Hepatocyte (in vitro differentiated cells): ENCODE measurements around the gene ABLIM1.

Experiments used
- CTCF ChIP-seq: fragments of 200-600 bp; sonication (generic); IDR thresholded peaks from 2 replicates; pipeline ENCODE4 v1.5.1; 2016; ENCODE audit warnings: antibody characterized with exemption, mild to moderate bottlenecking; ENCODE audit not compliant: poor library complexity
- EZH2 ChIP-seq: fragments of 200-600 bp; sonication (generic); IDR thresholded peaks from 2 replicates; pipeline ENCODE4 v1.6.1; 2016; ENCODE audit warnings: antibody characterized with exemption, mild to moderate bottlenecking, borderline replicate concordance

DNA sequence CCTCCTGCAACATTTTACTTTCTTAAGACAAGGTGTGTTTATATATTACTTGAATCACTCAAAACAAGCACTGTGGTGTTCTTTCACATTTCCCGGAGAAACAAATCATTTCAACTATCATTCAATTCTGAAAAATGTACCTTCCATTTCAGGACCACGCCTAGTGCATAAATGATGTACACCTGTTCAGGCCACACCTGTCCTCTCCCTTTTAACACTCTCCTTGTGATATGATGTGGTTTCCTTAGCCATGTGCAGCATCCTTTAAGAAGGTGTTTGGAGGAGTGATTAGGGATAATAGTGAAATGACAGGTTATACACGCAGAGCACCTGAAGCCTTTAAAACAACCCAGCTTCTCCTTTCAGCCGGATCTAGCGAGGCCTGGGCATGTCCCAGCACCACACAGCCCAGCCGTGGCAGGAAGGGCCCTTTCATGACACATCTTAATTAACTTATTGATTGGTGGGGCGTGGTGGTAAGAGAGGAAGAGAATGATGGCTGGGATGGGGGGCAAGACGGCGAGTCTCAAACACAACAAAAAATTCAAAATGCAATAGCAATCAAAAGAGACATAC lies 26.9 kb downstream of the ABLIM1 start:
- TF ChIP-seq EZH2, result no peak
- TF ChIP-seq CTCF, result no peak
